Adrenal gland (tissue), 5 donors: ENCODE data around the gene PM20D1.

Experiments
- POLR2A ChIP-seq, 2 donors: fragments of 450-650 bp; IDR thresholded peaks; one replicate each; pipeline ENCODE4 v1.6.1; 2017; ENCODE audit warnings: antibody characterized with exemption in 2 of 2, mild to moderate bottlenecking in 2 of 2, moderate library complexity in 1 of 2
- TF ChIP-seq, protein P1 (sequence below), 6 experiments: fragments of 450-650 bp in 4 of 6; fragments of 200-600 bp in 2 of 6; sonication (generic) in 1 of 6; IDR thresholded peaks; 1 replicate in 5 of 6; 2 replicates in 1 of 6; pipeline versions ENCODE4 v1.5.1 to v1.8.0; 2016 to 2021; ENCODE audit warnings: antibody characterized with exemption in 6 of 6, mild to moderate bottlenecking in 2 of 6, moderate library complexity in 1 of 6
- donor health status: DM: no; HTN: no; CAD: no.

- no peak for TF ChIP-seq POLR2A (IDR thresholded peaks at IDR 0.05)
- TF ChIP-seq, protein P1, sequence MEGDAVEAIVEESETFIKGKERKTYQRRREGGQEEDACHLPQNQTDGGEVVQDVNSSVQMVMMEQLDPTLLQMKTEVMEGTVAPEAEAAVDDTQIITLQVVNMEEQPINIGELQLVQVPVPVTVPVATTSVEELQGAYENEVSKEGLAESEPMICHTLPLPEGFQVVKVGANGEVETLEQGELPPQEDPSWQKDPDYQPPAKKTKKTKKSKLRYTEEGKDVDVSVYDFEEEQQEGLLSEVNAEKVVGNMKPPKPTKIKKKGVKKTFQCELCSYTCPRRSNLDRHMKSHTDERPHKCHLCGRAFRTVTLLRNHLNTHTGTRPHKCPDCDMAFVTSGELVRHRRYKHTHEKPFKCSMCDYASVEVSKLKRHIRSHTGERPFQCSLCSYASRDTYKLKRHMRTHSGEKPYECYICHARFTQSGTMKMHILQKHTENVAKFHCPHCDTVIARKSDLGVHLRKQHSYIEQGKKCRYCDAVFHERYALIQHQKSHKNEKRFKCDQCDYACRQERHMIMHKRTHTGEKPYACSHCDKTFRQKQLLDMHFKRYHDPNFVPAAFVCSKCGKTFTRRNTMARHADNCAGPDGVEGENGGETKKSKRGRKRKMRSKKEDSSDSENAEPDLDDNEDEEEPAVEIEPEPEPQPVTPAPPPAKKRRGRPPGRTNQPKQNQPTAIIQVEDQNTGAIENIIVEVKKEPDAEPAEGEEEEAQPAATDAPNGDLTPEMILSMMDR (IDR thresholded peaks at IDR 0.05): no peak
These were observed 52.8 kb downstream of the PM20D1 start for GRCh38 chr1:205797168-205797567.
